Measurements from ENCODE around the gene GIN1.
A peak's percentile ranks its signal among the peaks of the same experiment; 100 is the strongest.

GIN1 gene

DNA sequence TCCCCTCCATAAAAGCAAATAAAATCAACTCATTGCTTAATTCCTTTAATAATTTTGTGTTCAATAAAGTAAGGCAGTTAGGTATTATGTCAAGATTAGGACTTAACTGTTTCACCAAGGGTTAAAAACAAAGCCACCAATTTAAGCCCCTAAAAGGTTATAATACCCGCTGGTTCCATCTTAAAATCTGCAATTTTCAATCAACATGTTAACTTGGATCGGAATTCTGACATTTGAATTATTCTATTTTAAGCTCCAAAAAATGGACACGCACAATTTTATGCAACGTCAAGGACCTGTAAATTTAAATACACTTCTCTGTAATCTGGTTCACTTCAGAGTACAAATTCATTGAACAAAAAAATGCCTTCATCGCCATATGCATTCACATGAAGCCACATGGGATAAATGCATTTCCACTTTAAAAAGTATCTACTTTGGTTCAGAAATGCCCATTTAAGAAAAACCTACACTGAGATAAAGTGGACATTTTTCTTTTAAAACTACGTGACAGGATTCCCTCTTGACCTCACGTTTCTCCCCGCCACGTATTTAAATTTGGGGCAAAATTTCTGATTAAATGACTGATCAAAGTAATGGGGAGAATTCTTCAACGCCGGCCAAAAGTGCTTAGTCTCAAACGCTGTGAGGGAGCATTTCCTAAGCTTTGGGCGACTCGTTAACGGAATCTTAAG is 721 bp downstream of the GIN1 start:
- H3K27ac ChIP-seq (ENCODE audit: low read depth, low read length), result peak overlapping the region; percentile 98
- H3K79me2 ChIP-seq (ENCODE audit: insufficient read depth, low read length), result peaks cover 61% of the 10 kb centered on the region
- H4K20me1 ChIP-seq (ENCODE audit: low read depth, low read length), result no peaks in the 10 kb centered on the region
- no peaks in the 10 kb centered on the region for H3K9me2 ChIP-seq (replicated peaks; ENCODE audit: insufficient read depth, low read length)
- peak overlapping the region; percentile 53 for H2AFZ ChIP-seq (ENCODE audit: low read depth, low read length, severe bottlenecking)
- H3K27me3 ChIP-seq (ENCODE audit: low read length), result no peaks in the 10 kb centered on the region
- peaks cover 15% of the 10 kb centered on the region for H3F3A ChIP-seq (ENCODE audit: insufficient read depth)
- no peaks in the 10 kb centered on the region for H3K9me3 ChIP-seq (ENCODE audit: insufficient read depth, low read length)
- peak overlapping the region; percentile 96 for H3K4me2 ChIP-seq (ENCODE audit: low read depth, low read length, poor library complexity, severe bottlenecking)
- peak overlapping the region; percentile 98 for H3K4me3 ChIP-seq (ENCODE audit: insufficient read depth, low read length, poor library complexity, severe bottlenecking)
- H3K9ac ChIP-seq (ENCODE audit: low read length), result peak overlapping the region; percentile 72
- TF ChIP-seq, protein P1, sequence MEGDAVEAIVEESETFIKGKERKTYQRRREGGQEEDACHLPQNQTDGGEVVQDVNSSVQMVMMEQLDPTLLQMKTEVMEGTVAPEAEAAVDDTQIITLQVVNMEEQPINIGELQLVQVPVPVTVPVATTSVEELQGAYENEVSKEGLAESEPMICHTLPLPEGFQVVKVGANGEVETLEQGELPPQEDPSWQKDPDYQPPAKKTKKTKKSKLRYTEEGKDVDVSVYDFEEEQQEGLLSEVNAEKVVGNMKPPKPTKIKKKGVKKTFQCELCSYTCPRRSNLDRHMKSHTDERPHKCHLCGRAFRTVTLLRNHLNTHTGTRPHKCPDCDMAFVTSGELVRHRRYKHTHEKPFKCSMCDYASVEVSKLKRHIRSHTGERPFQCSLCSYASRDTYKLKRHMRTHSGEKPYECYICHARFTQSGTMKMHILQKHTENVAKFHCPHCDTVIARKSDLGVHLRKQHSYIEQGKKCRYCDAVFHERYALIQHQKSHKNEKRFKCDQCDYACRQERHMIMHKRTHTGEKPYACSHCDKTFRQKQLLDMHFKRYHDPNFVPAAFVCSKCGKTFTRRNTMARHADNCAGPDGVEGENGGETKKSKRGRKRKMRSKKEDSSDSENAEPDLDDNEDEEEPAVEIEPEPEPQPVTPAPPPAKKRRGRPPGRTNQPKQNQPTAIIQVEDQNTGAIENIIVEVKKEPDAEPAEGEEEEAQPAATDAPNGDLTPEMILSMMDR (IDR thresholded peaks at IDR 0.05; ENCODE audit: insufficient read depth, low read length, poor library complexity, severe bottlenecking), result no peak
- TF ChIP-seq EZH2phosphoT487 (conservative IDR thresholded peaks at IDR 0.05; ENCODE audit: low read length), result no peak
- H3K36me3 ChIP-seq (ENCODE audit: low read length), result no peaks in the 10 kb centered on the region

DNA sequence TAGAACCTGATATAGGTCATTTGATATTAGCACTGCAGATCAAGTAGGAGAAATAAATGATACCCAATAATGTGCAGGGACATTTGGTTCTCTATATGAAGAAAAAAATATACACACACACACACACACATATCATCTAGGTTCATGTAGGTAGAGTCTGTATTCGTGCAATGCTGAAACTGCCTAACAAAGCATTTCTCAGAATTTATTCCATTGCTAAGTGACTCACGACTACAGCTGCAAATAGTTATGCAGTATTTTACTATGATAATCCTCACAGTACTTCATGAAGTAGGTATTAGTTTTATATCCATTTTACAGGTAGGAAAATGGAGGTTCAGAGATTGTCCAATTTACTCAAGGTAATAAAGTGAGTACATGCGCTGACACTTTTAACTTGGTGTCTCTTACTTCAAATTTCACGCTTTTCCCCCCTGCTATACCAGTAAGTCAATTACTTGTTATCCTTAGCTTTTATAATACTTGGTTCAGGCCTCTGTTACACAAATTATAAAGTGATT is 2.4 kb downstream of the GIN1 start:
- no peak overlapping the region for H3K4me3 ChIP-seq (ENCODE audit: insufficient read depth, low read length, poor library complexity, severe bottlenecking)
- peaks cover 15% of the 10 kb centered on the region for H3F3A ChIP-seq (ENCODE audit: insufficient read depth)
- no peaks in the 10 kb centered on the region for H3K9me2 ChIP-seq (replicated peaks; ENCODE audit: insufficient read depth, low read length)
- no peaks in the 10 kb centered on the region for H3K9me3 ChIP-seq (ENCODE audit: insufficient read depth, low read length)
- no peak overlapping the region for H2AFZ ChIP-seq (ENCODE audit: low read depth, low read length, severe bottlenecking)
- H3K27ac ChIP-seq (ENCODE audit: low read depth, low read length), result no peak overlapping the region
- H4K20me1 ChIP-seq (ENCODE audit: low read depth, low read length), result no peaks in the 10 kb centered on the region
- H3K36me3 ChIP-seq (ENCODE audit: low read length), result no peaks in the 10 kb centered on the region
- peak overlapping the region; percentile 96 for H3K4me2 ChIP-seq (ENCODE audit: low read depth, low read length, poor library complexity, severe bottlenecking)
- no peak for TF ChIP-seq EZH2phosphoT487 (conservative IDR thresholded peaks at IDR 0.05; ENCODE audit: low read length)
- TF ChIP-seq, protein P1 (IDR thresholded peaks at IDR 0.05; ENCODE audit: insufficient read depth, low read length, poor library complexity, severe bottlenecking), result no peak
- H3K79me2 ChIP-seq (ENCODE audit: insufficient read depth, low read length), result peaks cover 51% of the 10 kb centered on the region
- H3K27me3 ChIP-seq (ENCODE audit: low read length), result no peaks in the 10 kb centered on the region
- no peak overlapping the region for H3K9ac ChIP-seq (ENCODE audit: low read length)

DNA sequence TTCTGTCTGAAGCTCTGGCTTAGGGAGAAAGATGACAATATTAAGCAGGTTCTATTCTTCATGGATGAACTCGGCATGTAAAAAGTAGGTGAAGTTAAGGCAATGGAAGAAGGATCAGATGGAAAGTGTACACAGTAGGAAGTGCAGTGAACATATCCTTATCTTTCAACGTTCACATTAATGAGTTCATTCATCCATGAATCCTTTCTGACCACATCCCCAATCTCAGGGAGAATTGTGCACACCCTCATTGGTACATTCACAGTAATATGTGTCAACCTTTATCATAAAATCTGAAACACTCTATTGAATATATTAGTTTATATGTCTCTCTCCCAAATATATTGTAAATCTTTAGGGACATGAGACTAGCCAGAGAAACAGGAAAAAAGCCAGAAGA is 5.5 kb downstream of the GIN1 start:
- H4K20me1 ChIP-seq (ENCODE audit: low read depth, low read length), result no peaks in the 10 kb centered on the region
- no peak overlapping the region for H3K9ac ChIP-seq (ENCODE audit: low read length)
- H3K36me3 ChIP-seq (ENCODE audit: low read length), result no peaks in the 10 kb centered on the region
- no peaks in the 10 kb centered on the region for H3K9me3 ChIP-seq (ENCODE audit: insufficient read depth, low read length)
- H2AFZ ChIP-seq (ENCODE audit: low read depth, low read length, severe bottlenecking), result no peak overlapping the region
- peaks cover 10% of the 10 kb centered on the region for H3F3A ChIP-seq (ENCODE audit: insufficient read depth)
- peaks cover 28% of the 10 kb centered on the region; the same call in 1 of the 2 replicates for H3K79me2 ChIP-seq (ENCODE audit: insufficient read depth, low read length)
- no peaks in the 10 kb centered on the region for H3K9me2 ChIP-seq (replicated peaks; ENCODE audit: insufficient read depth, low read length)
- TF ChIP-seq EZH2phosphoT487 (conservative IDR thresholded peaks at IDR 0.05; ENCODE audit: low read length), result no peak
- TF ChIP-seq, protein P1 (IDR thresholded peaks at IDR 0.05; ENCODE audit: insufficient read depth, low read length, poor library complexity, severe bottlenecking), result no peak
- H3K4me2 ChIP-seq (ENCODE audit: low read depth, low read length, poor library complexity, severe bottlenecking), result no peak overlapping the region
- H3K27me3 ChIP-seq (ENCODE audit: low read length), result no peaks in the 10 kb centered on the region
- H3K27ac ChIP-seq (ENCODE audit: low read depth, low read length), result no peak overlapping the region
- H3K4me3 ChIP-seq (ENCODE audit: insufficient read depth, low read length, poor library complexity, severe bottlenecking), result no peak overlapping the region
